PC-3 (cell line): ENCODE measurements around the gene RHBG. TPM values are rescaled to one million over a fixed set of nuclear protein-coding genes. Genes with fewer than 3 reads are reported as not detected.

ENCODE experiments used
- ATAC-seq: fragments of 200-7000 bp; cut with Tn5 transposase; 2 replicates; pipeline ENCODE4 v1.9.1; 2020; ENCODE audit warnings: mild to moderate bottlenecking, moderate library complexity
- BruUV-seq: library from RNA; stranded (reverse); fragments of 400-500 nt; replicated peaks from 2 replicates; lab custom pipeline; 2021; lab: Mats Ljungman, UMichigan
- CTCF ChIA-PET: fragments of 300-600 bp; sonication (Branson Sonifier 250); formaldehyde crosslinking; loops from one replicate; lab custom pipeline; 2022; ENCODE audit warnings: antibody characterized with exemption; lab: Charles Lee
- POLR2A ChIA-PET: fragments of 300-600 bp; sonication (Branson Sonifier 250); formaldehyde crosslinking; loops from one replicate; lab custom pipeline; 2022; ENCODE audit warnings: antibody characterized with exemption; ENCODE audit not compliant: unreplicated experiment; lab: Charles Lee
- DNase-seq: peaks from one replicate; pipeline ENCODE4 v3.0.0-alpha.2; 2015
- H2AFZ ChIP-seq: fragments of 300-600 bp; sonication (generic); 2 replicates; pipeline ENCODE4 v1.6.0; 2016; ENCODE audit warnings: antibody characterized with exemption, low read length
- H3F3A ChIP-seq: fragments of 300-600 bp; sonication (generic); one replicate; pipeline ENCODE4 v1.6.0; 2017; ENCODE audit warnings: antibody characterized with exemption, low read length, control low read depth, mild to moderate bottlenecking; ENCODE audit not compliant: unreplicated experiment
- H3K27ac ChIP-seq: fragments of 300-600 bp; sonication (generic); 2 replicates; pipeline ENCODE4 v1.5.1; 2016; ENCODE audit warnings: mild to moderate bottlenecking, low read length
- H3K27me3 ChIP-seq: fragments of 300-600 bp; sonication (generic); 2 replicates; pipeline ENCODE4 v1.6.1; 2016; ENCODE audit warnings: low read length, mixed read lengths
- H3K36me3 ChIP-seq: fragments of 300-600 bp; sonication (generic); 2 replicates; pipeline ENCODE4 v1.6.1; 2016; ENCODE audit warnings: low read depth, mixed run types, low read length, mixed read lengths
- H3K4me1 ChIP-seq: fragments of 300-600 bp; sonication (generic); 2 replicates; pipeline ENCODE4 v1.5.1; 2016; ENCODE audit warnings: low read length; ENCODE audit not compliant: insufficient read depth
- H3K4me2 ChIP-seq: fragments of 300-600 bp; sonication (generic); 2 replicates; pipeline ENCODE4 v1.6.0; 2016; ENCODE audit warnings: low read length
- H3K4me3 ChIP-seq: fragments of 300-600 bp; sonication (generic); 2 replicates; pipeline ENCODE4 v1.5.1; 2016; ENCODE audit warnings: mild to moderate bottlenecking, low read length, mixed read lengths
- H3K79me2 ChIP-seq: fragments of 300-600 bp; sonication (generic); 2 replicates; pipeline ENCODE4 v1.6.1; 2017; ENCODE audit warnings: low read length, mixed read lengths
- H3K9ac ChIP-seq: fragments of 300-600 bp; sonication (generic); 2 replicates; pipeline ENCODE4 v1.6.0; 2016; ENCODE audit warnings: mild to moderate bottlenecking, low read length
- H3K9me2 ChIP-seq: fragments of 300-600 bp; sonication (generic); replicated peaks from 2 replicates; pipeline ENCODE4 v1.6.1; 2016; ENCODE audit warnings: mixed run types, low read length, mixed read lengths
- H3K9me3 ChIP-seq: fragments of 300-600 bp; sonication (generic); 2 replicates; pipeline ENCODE4 v1.6.1; 2016; ENCODE audit warnings: low read length, mixed read lengths
- H4K20me1 ChIP-seq: fragments of 300-600 bp; sonication (generic); 2 replicates; pipeline ENCODE4 v1.6.1; 2016; ENCODE audit warnings: low read length, mixed read lengths
- CTCF ChIP-seq: fragments of 300-600 bp; sonication (generic); conservative IDR thresholded peaks from 2 replicates; pipeline ENCODE4 v1.5.1; 2017; ENCODE audit warnings: antibody characterized with exemption, low read depth, mild to moderate bottlenecking, low read length
- EZH2 ChIP-seq: fragments of 300-600 bp; sonication (generic); IDR thresholded peaks from one replicate; pipeline ENCODE4 v1.6.1; 2017; ENCODE audit warnings: antibody characterized with exemption, mild to moderate bottlenecking, low read length; ENCODE audit not compliant: unreplicated experiment
- EZH2phosphoT487 ChIP-seq: fragments of 300-600 bp; sonication (generic); IDR thresholded peaks from 2 replicates; pipeline ENCODE4 v1.6.1; 2018; ENCODE audit warnings: mild to moderate bottlenecking, antibody characterized with exemption, low read length, borderline replicate concordance
- intact Hi-C: fragments of 100-400 bp; cut with micrococcal nuclease; formaldehyde crosslinking; loops from 2 replicates; pipeline ENCODE4 v1.9.0; 2023
- total RNA-seq: library from RNA; depleted of rRNA; stranded (reverse); fragments of >200 nt; gene quantifications from 2 replicates; pipeline ENCODE4 v1.2.3, GENCODE V29; 2014

The RHBG gene
- total RNA-seq, 1 experiment from 2014 or later, result 0.26 TPM

- no peak for ATAC-seq
- CTCF ChIA-PET, result no interaction called here
These were observed 23.4 kb downstream of the RHBG start for GRCh38 chr1:156392452-156392853.

DNA sequence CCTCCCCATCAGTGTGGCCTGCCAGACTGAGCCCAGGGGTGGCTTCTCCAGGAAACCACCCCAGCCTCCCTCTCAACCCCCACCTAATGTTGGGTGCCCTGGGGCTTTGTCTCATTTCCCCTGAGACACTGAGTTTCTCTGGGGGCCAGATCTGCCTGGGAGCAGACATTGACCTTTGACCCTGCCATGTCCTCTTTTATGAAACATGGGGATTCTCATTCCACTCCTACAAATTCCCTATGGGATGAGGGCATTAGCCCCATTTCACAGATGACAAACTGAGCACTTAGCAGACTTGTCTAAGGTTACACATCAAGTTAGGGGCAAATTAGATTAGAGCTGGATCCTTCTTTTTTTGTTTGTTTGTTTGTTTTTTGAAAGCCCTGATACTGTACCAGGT, 24.1 kb downstream of the RHBG start:
- no peak overlapping the region for H3K4me2 ChIP-seq
- H3K36me3 ChIP-seq, result no peaks in the 10 kb centered on the region
- H2AFZ ChIP-seq, result no peak overlapping the region
- H3F3A ChIP-seq, result no peaks in the 10 kb centered on the region
- H3K9ac ChIP-seq, result no peak overlapping the region
- POLR2A ChIA-PET, result no interaction called here
- CTCF ChIA-PET, result no interaction called here
- no peaks in the 10 kb centered on the region for H3K79me2 ChIP-seq
- H3K4me3 ChIP-seq, result no peak overlapping the region
- H3K9me3 ChIP-seq, result no peaks in the 10 kb centered on the region
- no peak for TF ChIP-seq CTCF
- H3K27me3 ChIP-seq, result no peaks in the 10 kb centered on the region
- intact Hi-C loops, result no loop called here
- no peak overlapping the region for H3K27ac ChIP-seq
- H3K4me1 ChIP-seq, result peaks cover 7% of the 10 kb centered on the region
- ATAC-seq (no peak), DNase-seq (no peak)
- no peaks in the 10 kb centered on the region for H4K20me1 ChIP-seq
- H3K9me2 ChIP-seq, result no peaks in the 10 kb centered on the region
- no TSS peak for BruUV-seq

More at GRCh38 chr1:156392452-156392853, 23.4 kb downstream of the RHBG start:
- Histone ChIP-seq H3K36me3 (no peaks in the 10 kb centered on the region), H3K9me2 (no peaks in the 10 kb centered on the region), H3K27ac (no peak overlapping the region), H3F3A (no peaks in the 10 kb centered on the region), H3K79me2 (no peaks in the 10 kb centered on the region), H3K9me3 (no peaks in the 10 kb centered on the region), H3K4me1 (peaks cover 6% of the 10 kb centered on the region), H3K9ac (no peak overlapping the region), H3K4me2 (no peak overlapping the region), H2AFZ (no peak overlapping the region), H4K20me1 (no peaks in the 10 kb centered on the region), H3K27me3 (no peaks in the 10 kb centered on the region), H3K4me3 (no peak overlapping the region)
- TF ChIP-seq EZH2phosphoT487 (no peak), EZH2 (no peak), CTCF (no peak)
- intact Hi-C loops, result no loop called here
- POLR2A ChIA-PET, result no interaction called here
- no peak for DNase-seq
- BruUV-seq, result no TSS peak

GRCh38 chr1:156394082-156394481, 25.1 kb downstream of the RHBG start:
- TF ChIP-seq EZH2, result no peak
- TF ChIP-seq CTCF, result no peak
- TF ChIP-seq EZH2phosphoT487, result no peak
- no peaks in the 10 kb centered on the region for H3K36me3 ChIP-seq
- H3K4me2 ChIP-seq, result no peak overlapping the region
- H3K27ac ChIP-seq, result no peak overlapping the region
- H3K9me3 ChIP-seq, result peaks cover 2% of the 10 kb centered on the region; the same call in 1 of the 2 replicates
- CTCF ChIA-PET, result interaction anchor here (0.8 kb wide), 1 partner anchor 52 kb away, joined by 3 read pairs; no protein-coding TSS in a partner anchor
- no peaks in the 10 kb centered on the region for H3K27me3 ChIP-seq
- H3F3A ChIP-seq, result no peaks in the 10 kb centered on the region
- no TSS peak for BruUV-seq
- ATAC-seq, result no peak
- H3K4me1 ChIP-seq, result peaks cover 10% of the 10 kb centered on the region
- no peak overlapping the region for H2AFZ ChIP-seq
- H3K9me2 ChIP-seq, result no peaks in the 10 kb centered on the region
- H3K4me3 ChIP-seq, result no peak overlapping the region
- H3K79me2 ChIP-seq, result no peaks in the 10 kb centered on the region
- no peaks in the 10 kb centered on the region for H4K20me1 ChIP-seq
- no peak for DNase-seq
- POLR2A ChIA-PET, result interaction anchor here (0.7 kb wide), 1 partner anchor 215 kb away, joined by 3 read pairs; no protein-coding TSS in a partner anchor
- intact Hi-C loops, result no loop called here
- H3K9ac ChIP-seq, result no peak overlapping the region
